IMR-90 (cell line): ENCODE results near the gene NEK9. TPM values are rescaled to one million over a fixed set of nuclear protein-coding genes. Genes with fewer than 3 reads are reported as not detected.

ENCODE experiments used
- ATAC-seq: fragments of 200-7000 bp; cut with Tn5 transposase; 2 replicates; pipeline ENCODE4 v1.9.1; 2020; ENCODE audit warnings: low read depth, mild to moderate bottlenecking, moderate library complexity
- BruUV-seq: library from RNA; stranded (reverse); fragments of 400-500 nt; replicated peaks from 2 replicates; lab custom pipeline; 2021; lab: Mats Ljungman, UMichigan
- CTCF ChIA-PET: fragments of 300-600 bp; formaldehyde crosslinking; extraction: SDS; loops from one replicate; lab custom pipeline; 2021; ENCODE audit warnings: antibody characterized with exemption; lab: Yijun Ruan, JAX
- POLR2A ChIA-PET: fragments of 300-600 bp; sonication (Branson Sonifier 250); formaldehyde crosslinking; loops from one replicate; lab custom pipeline; 2022; ENCODE audit warnings: antibody characterized with exemption; ENCODE audit not compliant: unreplicated experiment; lab: Charles Lee
- DNase-seq: peaks from one replicate; pipeline ENCODE4 v3.0.0; 2013
- H2AFZ ChIP-seq: replicated peaks from 2 replicates; pipeline ENCODE3; 2013; ENCODE audit warnings: low read length, mild to moderate bottlenecking; ENCODE audit not compliant: poor library complexity
- H2AK5ac ChIP-seq: 2 replicates; pipeline ENCODE4 v1.6.1; 2013; ENCODE audit warnings: low read depth, low read length, inconsistent platforms
- H2AK9ac ChIP-seq: replicated peaks from 2 replicates; pipeline ENCODE3; 2013; ENCODE audit warnings: mild to moderate bottlenecking, low read depth, low read length, moderate library complexity; ENCODE audit not compliant: poor library complexity
- H2BK120ac ChIP-seq: 2 replicates; pipeline ENCODE4 v1.6.1; 2013; ENCODE audit warnings: low read depth, low read length, inconsistent platforms
- H2BK15ac ChIP-seq: 3 replicates; pipeline ENCODE4 v1.6.1; 2013; ENCODE audit warnings: low read depth, low read length, inconsistent platforms
- H2BK20ac ChIP-seq: 2 replicates; pipeline ENCODE4 v1.6.1; 2013; ENCODE audit warnings: low read depth, mild to moderate bottlenecking, inconsistent platforms, low read length, moderate library complexity
- H2BK5ac ChIP-seq: 2 replicates; pipeline ENCODE4 v1.6.1; 2013; ENCODE audit warnings: mild to moderate bottlenecking, low read depth, low read length, inconsistent platforms; ENCODE audit not compliant: poor library complexity, severe bottlenecking
- H3K14ac ChIP-seq: replicated peaks from 2 replicates; pipeline ENCODE4 v1.6.1; 2013; ENCODE audit warnings: low read depth, low read length, inconsistent platforms
- H3K18ac ChIP-seq: 2 replicates; pipeline ENCODE4 v1.6.1; 2013; ENCODE audit warnings: low read depth, low read length, control low read depth
- H3K23ac ChIP-seq: 2 replicates; pipeline ENCODE4 v1.6.1; 2013; ENCODE audit warnings: low read depth, low read length, inconsistent platforms
- H3K27ac ChIP-seq: 2 replicates; pipeline ENCODE4 v1.5.1; 2013; ENCODE audit warnings: mild to moderate bottlenecking, control low read depth, low read length; ENCODE audit not compliant: insufficient read depth
- H3K27me3 ChIP-seq: 2 replicates; pipeline ENCODE4 v1.6.1; 2013; ENCODE audit warnings: low read length; ENCODE audit not compliant: control insufficient read depth, insufficient read depth
- H3K36me3 ChIP-seq: 2 replicates; pipeline ENCODE4 v1.6.1; 2013; ENCODE audit warnings: low read length, mixed read lengths; ENCODE audit not compliant: control insufficient read depth, insufficient read depth
- H3K4ac ChIP-seq: 2 replicates; pipeline ENCODE4 v1.6.1; 2013; ENCODE audit warnings: low read depth, low read length, inconsistent platforms
- H3K4me1 ChIP-seq: 2 replicates; pipeline ENCODE4 v1.6.1; 2013; ENCODE audit warnings: low read length, mixed read lengths; ENCODE audit not compliant: control insufficient read depth, insufficient read depth
- H3K4me2 ChIP-seq: 2 replicates; pipeline ENCODE4 v1.6.1; 2013; ENCODE audit warnings: low read depth, mild to moderate bottlenecking, control low read depth, low read length, moderate library complexity
- H3K4me3 ChIP-seq: 2 replicates; pipeline ENCODE4 v1.5.1; 2013; ENCODE audit warnings: low read depth, mild to moderate bottlenecking, control low read depth, low read length, moderate library complexity; ENCODE audit not compliant: insufficient read depth
- H3K56ac ChIP-seq: 2 replicates; pipeline ENCODE4 v1.6.1; 2013; ENCODE audit warnings: low read length, inconsistent platforms; ENCODE audit not compliant: insufficient read depth; ENCODE audit errors: extremely low read depth
- H3K79me1 ChIP-seq, 2 experiments: 2 replicates each; pipeline ENCODE4 v1.6.1; 2013; ENCODE audit warnings: low read length in 2 of 2, inconsistent platforms in 1 of 2, low read depth in 1 of 2
- H3K9ac ChIP-seq: 2 replicates; pipeline ENCODE4 v1.6.1; 2013; ENCODE audit warnings: low read depth, low read length, control low read depth
- H3K9me1 ChIP-seq: 2 replicates; pipeline ENCODE4 v1.6.1; 2013; ENCODE audit warnings: low read length, inconsistent platforms; ENCODE audit not compliant: insufficient read depth
- H3K9me3 ChIP-seq: 2 replicates; pipeline ENCODE4 v1.6.1; 2013; ENCODE audit warnings: low read length; ENCODE audit not compliant: control insufficient read depth, insufficient read depth
- H4K20me1 ChIP-seq: 2 replicates; pipeline ENCODE4 v1.6.1; 2013; ENCODE audit warnings: low read length, inconsistent platforms; ENCODE audit not compliant: insufficient read depth
- H4K5ac ChIP-seq: 2 replicates; pipeline ENCODE4 v1.6.1; 2013; ENCODE audit warnings: mild to moderate bottlenecking, low read depth, low read length, control low read depth
- H4K8ac ChIP-seq, 2 experiments: 2 replicates each; pipeline ENCODE4 v1.6.1; 2013; ENCODE audit warnings: low read depth in 2 of 2, low read length in 2 of 2, control low read depth in 1 of 2, inconsistent platforms in 1 of 2
- H4K91ac ChIP-seq: 2 replicates; pipeline ENCODE4 v1.6.1; 2013; ENCODE audit warnings: low read depth, low read length, inconsistent platforms; ENCODE audit not compliant: insufficient read depth
- BHLHE40 ChIP-seq: fragments of 150-350 bp; IDR thresholded peaks from 2 replicates; pipeline ENCODE4 v1.6.1; 2016; ENCODE audit warnings: mild to moderate bottlenecking, low read depth, low read length
- FOS ChIP-seq: fragments of 150-350 bp; IDR thresholded peaks from 2 replicates; pipeline ENCODE4 v1.6.1; 2016; ENCODE audit warnings: low read depth, low read length
- NFE2L2 ChIP-seq: fragments of 150-350 bp; IDR thresholded peaks from 2 replicates; pipeline ENCODE4 v1.6.1; 2016; ENCODE audit warnings: low read depth, mild to moderate bottlenecking, low read length
- WGBS, 2 experiments: methylation state at CpG; one replicate each; pipeline versions ENCODE4 v1.1.5 to v1.1.7; 2013; ENCODE audit warnings: missing lambda C conversion rate in 2 of 2; ENCODE audit not compliant: insufficient read length in 1 of 2; ENCODE audit errors: extremely low coverage in 2 of 2; 5-methylcytosine and 5-hydroxymethylcytosine counted together
- dilution Hi-C: fragments of 300-500 bp; cut with HindIII; formaldehyde crosslinking; loops from one replicate; pipeline ENCODE4 v1.14.3; 2018; ENCODE audit warnings: low sequenced_read_pairs; ENCODE audit not compliant: unreplicated experiment
- in situ Hi-C: fragments of 300-500 bp; cut with MboI; formaldehyde crosslinking; loops from 3 replicates; pipeline ENCODE4 v1.14.3; 2019; ENCODE audit warnings: low sequenced_read_pairs, inconsistent platforms, mixed read lengths
- intact Hi-C: fragments of 100-400 bp; cut with micrococcal nuclease; formaldehyde crosslinking; loops from 2 replicates; pipeline ENCODE4 v1.10.0; 2022
- polyA plus RNA-seq, 3 experiments: library from polyadenylated mRNA; depleted of rRNA; stranded (reverse); fragments of >200 nt; gene quantifications; 2 replicates each; pipeline ENCODE4 v1.2.3, GENCODE V29; 2012; ENCODE audit warnings: low replicate concordance in 1 of 3
- total RNA-seq: library from RNA; depleted of rRNA; stranded (reverse); fragments of >200 nt; gene quantifications from 2 replicates; pipeline ENCODE4 v1.2.3, GENCODE V29; 2012

The NEK9 gene
- total and polyA plus RNA-seq, 2 of the 4 experiments (the other 2 are of a cell fraction), result 22.9 to 23.2 TPM

DNA sequence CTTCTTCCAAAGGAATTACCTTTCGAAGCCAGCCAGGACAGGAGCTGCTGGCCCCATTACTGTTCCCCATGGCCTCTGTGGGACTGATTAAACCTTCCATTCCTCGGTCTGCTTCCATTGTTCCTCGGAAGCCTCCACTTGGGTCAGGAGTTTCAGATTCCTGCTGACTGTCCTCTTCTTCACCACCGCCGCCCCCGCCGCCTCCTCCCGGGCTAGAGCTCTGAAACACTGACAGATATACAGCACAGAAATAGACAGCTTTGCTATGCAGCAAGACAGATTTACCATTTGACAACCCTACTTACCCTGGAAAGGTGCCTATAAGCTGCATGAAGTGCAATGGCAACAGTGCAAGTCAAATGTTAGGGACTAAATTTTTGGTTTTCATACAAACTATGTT is 35.6 kb downstream of the NEK9 start:
- Histone ChIP-seq H2BK5ac (no peak overlapping the region), H3K18ac (no peak overlapping the region; the same call in 1 of the 2 replicates), H3K4me1 (0 out of 2 replicates have a peak, but pooled peaks cover 3% of the 10 kb centered on the region), H4K5ac (no peak overlapping the region), H2AFZ (no peak overlapping the region), H4K8ac (no peak overlapping the region), H3K4me3 (no peak overlapping the region), H3K4me2 (no peak overlapping the region), H3K9ac (no peak overlapping the region), H3K79me1 (no peaks in the 10 kb centered on the region; a peak in 1 of 4 replicates), H2AK5ac (no peak overlapping the region), H3K14ac (no peak overlapping the region), H3K27me3 (no peaks in the 10 kb centered on the region), H3K4ac (no peak overlapping the region), H3K27ac (no peak overlapping the region), H3K9me1 (no peaks in the 10 kb centered on the region), H3K36me3 (peaks cover 22% of the 10 kb centered on the region), H2BK20ac (no peak overlapping the region), H2AK9ac (no peak overlapping the region), H4K20me1 (no peaks in the 10 kb centered on the region), H3K9me3 (no peaks in the 10 kb centered on the region), H3K56ac (no peak overlapping the region), H3K23ac (no peak overlapping the region), H2BK15ac (no peak overlapping the region), H2BK120ac (no peak overlapping the region), H4K91ac (no peak overlapping the region)
- WGBS, 2 experiments, result 89% methylated on average over 1 of the region's 8 CpGs; no CpG with 5 or more reads in 1 of the 2 experiments
- intact Hi-C loops (no loop called here), in situ Hi-C loops (no loop called here), dilution Hi-C loops (no loop called here)
- ChIA-PET CTCF (interaction anchor here (0.7 kb wide), 1 partner anchor 25 kb away, joined by 3 read pairs; no protein-coding TSS in a partner anchor), POLR2A (no interaction called here)
- ATAC-seq (no peak), DNase-seq (no peak)
- no TSS peak for BruUV-seq
- TF ChIP-seq BHLHE40 (no peak), FOS (no peak), NFE2L2 (no peak)
